ENCODE data around the gene VSX2.
A peak's percentile ranks its signal among the peaks of the same experiment; 100 is the strongest.

VSX2 gene

GRCh38 chr14:74302634-74303569, 63.7 kb downstream of the VSX2 start, which contains the start of gene ABCD4:
TSS of gene ABCD4 (minus strand) at chr14:74302934. CDS start at chr14:74302912, 22 bp downstream.
- DNase-seq: peak; percentile 70

- no peak for DNase-seq
Measured at GRCh38 chr14:74308695-74309094, 69.4 kb downstream of the VSX2 start.

DNA sequence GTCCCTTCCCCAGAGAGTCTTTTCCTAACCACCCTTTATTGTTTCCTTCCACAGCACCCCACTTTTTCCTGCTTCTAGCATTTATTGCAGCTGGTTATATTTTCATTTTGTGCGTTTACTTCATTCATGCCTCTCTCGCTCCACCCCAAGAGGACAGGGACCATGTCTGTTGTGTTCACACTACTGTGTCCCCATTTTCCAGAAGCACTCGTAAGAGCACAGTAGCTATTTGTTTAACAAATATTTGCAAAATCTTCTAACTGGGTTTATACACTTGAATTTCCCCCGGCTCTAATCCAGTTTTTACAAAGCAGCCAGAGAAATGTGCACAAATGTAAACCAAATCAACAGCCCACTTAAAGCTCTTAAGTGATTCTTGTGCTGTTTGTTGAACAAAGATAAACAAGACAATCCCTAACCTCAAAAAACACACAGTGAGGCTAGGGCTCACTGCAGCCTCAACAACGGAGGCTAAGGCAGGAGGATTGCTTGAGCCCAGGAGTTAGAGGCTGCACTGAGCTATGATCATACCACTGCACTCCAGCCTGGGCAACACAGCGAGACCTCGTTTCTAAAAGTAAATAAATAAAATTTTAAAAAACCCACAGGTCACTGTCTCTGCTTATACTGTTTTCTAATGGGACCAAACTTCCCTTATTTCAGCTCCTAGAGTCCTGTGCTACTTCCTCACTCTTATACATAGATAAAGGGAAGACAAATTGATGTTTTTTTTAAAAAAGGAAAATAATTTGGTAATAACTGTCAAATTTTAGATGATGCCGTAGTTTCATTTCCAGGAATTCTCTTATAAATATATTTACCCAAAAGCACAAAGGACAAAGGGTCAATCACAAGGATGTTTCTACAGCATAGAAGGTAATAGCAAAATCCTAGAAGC, 70.1 kb downstream of the VSX2 start:
- no peak for DNase-seq

DNA sequence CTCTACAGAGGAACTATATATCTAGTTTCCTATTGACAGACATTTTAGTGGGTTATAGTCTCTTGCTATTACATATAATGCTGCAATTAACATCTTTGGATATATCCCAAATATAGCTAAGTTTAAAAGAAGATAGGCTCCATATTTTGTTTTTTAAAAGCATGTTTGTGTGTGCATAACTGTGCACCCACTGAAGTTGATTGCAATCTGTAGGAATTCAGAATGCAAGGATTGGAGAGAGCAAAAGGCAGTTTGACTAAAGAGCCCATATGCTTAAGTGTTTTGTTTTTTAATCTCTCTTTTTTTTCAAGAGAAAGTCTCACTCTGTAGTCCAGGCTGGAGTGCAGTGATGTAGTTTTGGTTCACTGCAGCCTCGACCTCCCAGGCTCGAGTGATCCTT, 72.9 kb downstream of the VSX2 start:
- DNase-seq: no peak
